Measurements from ENCODE around the gene GPA33.

GRCh38 chr1:167054531-167054930 lies 35.6 kb downstream of the GPA33 start:
- no peak for TF ChIP-seq CTCF (optimal IDR thresholded peaks at IDR 0.05 in 1 of 3, IDR thresholded peaks at IDR 0.05 in 1 of 3, conservative IDR thresholded peaks at IDR 0.05 in 1 of 3; ENCODE audit: extremely low read depth in 1 of 3, insufficient read depth in 2 of 3, low read length in 3 of 3)
- no peak for TF ChIP-seq EZH2 (IDR thresholded peaks at IDR 0.05; ENCODE audit: low read length)

All from keratinocyte (primary cell).